Uterus (tissue), 4 donors: Measurements from ENCODE around the gene E2F8. TPM values are rescaled to one million over a fixed set of nuclear protein-coding genes. Genes with fewer than 3 reads are reported as not detected.

Experiments used
- DNase-seq, 2 donors: peaks; one replicate each; pipeline ENCODE4 v3.0.0-alpha.2; 2019 to 2020
- H3K27ac ChIP-seq, 2 donors: fragments of 200-600 bp; sonication (generic); 1 replicate in 1 of 2; 2 replicates in 1 of 2; pipeline ENCODE4 v1.5.1; 2016 to 2018
- H3K27me3 ChIP-seq, 2 donors: fragments of 200-600 bp; sonication (generic); one replicate each; pipeline ENCODE4 v1.5.1; 2018 to 2019; ENCODE audit warnings: control low read depth in 1 of 2
- H3K36me3 ChIP-seq, 2 donors: fragments of 200-600 bp; sonication (generic); one replicate each; pipeline ENCODE4 v1.5.1; 2019; ENCODE audit warnings: control low read depth in 1 of 2
- H3K4me1 ChIP-seq, 2 donors: fragments of 200-600 bp; sonication (generic); one replicate each; pipeline ENCODE4 v1.5.1; 2018 to 2019; ENCODE audit warnings: control low read depth in 1 of 2
- H3K4me3 ChIP-seq, 2 donors: fragments of 200-600 bp; sonication (generic); 1 replicate in 1 of 2; 2 replicates in 1 of 2; pipeline ENCODE4 v1.5.1; 2018 to 2019; ENCODE audit warnings: mild to moderate bottlenecking in 1 of 2
- H3K9me3 ChIP-seq, 2 donors: fragments of 200-600 bp; sonication (generic); one replicate each; pipeline ENCODE4 v1.5.1; 2019; ENCODE audit warnings: control low read depth in 1 of 2
- CTCF ChIP-seq, 4 experiments: fragments of 200-600 bp in 2 of 4; fragments of 450-650 bp in 2 of 4; sonication (generic) in 2 of 4; IDR thresholded peaks; one replicate each; pipeline ENCODE4 v1.5.1; 2016 to 2019; ENCODE audit warnings: antibody characterized with exemption in 4 of 4, mild to moderate bottlenecking in 2 of 4, moderate library complexity in 1 of 4
- POLR2A ChIP-seq, 2 donors: fragments of 450-650 bp; IDR thresholded peaks; one replicate each; pipeline ENCODE4 v1.6.1; 2016; ENCODE audit warnings: antibody characterized with exemption in 2 of 2, mild to moderate bottlenecking in 1 of 2, moderate library complexity in 1 of 2
- intact Hi-C: fragments of 100-400 bp; cut with DNase I; formaldehyde crosslinking; loops from one replicate; pipeline ENCODE4 v1.15.1; 2023; ENCODE audit warnings: low total_unique reads
- total RNA-seq, 4 donors: library from RNA; depleted of rRNA in 3 of 4; stranded (reverse); fragments of >200 nt in 3 of 4; gene quantifications; one replicate each; pipeline versions ENCODE4 v1.1.0 to v1.2.4, GENCODE V29; 2014 to 2023
- donor health status: DM: yes; HTN: yes; CAD: no.

Gene E2F8
- total RNA-seq, 4 donors from 2014 or later, result 2.4 TPM; not detected in 3

GRCh38 chr11:19232910-19233503 lies 7.7 kb downstream of the E2F8 start:
- intact Hi-C loops, result no loop called here
- Histone ChIP-seq H3K4me3 (no peak overlapping the region), H3K9me3 (no peaks in the 10 kb centered on the region), H3K36me3 (no peaks in the 10 kb centered on the region), H3K4me1 (no peaks in the 10 kb centered on the region), H3K27ac (no peak overlapping the region), H3K27me3 (no peaks in the 10 kb centered on the region)
- no peak for DNase-seq
- TF ChIP-seq CTCF (IDR thresholded peaks at IDR 0.05) (no peak), POLR2A (IDR thresholded peaks at IDR 0.05) (no peak)

GRCh38 chr11:19229671-19230070 lies 11.1 kb downstream of the E2F8 start:
- intact Hi-C loops, result no loop called here
- H3K9me3 ChIP-seq, result no peaks in the 10 kb centered on the region
- H3K4me3 ChIP-seq, result no peak overlapping the region
- no peak for DNase-seq
- no peak overlapping the region for H3K27ac ChIP-seq
- no peaks in the 10 kb centered on the region for H3K4me1 ChIP-seq
- H3K36me3 ChIP-seq, result no peaks in the 10 kb centered on the region
- no peaks in the 10 kb centered on the region for H3K27me3 ChIP-seq
- TF ChIP-seq CTCF (IDR thresholded peaks at IDR 0.05) (no peak), POLR2A (IDR thresholded peaks at IDR 0.05) (no peak)

GRCh38 chr11:19228968-19229367 lies 11.8 kb downstream of the E2F8 start:
- no peak overlapping the region for H3K27ac ChIP-seq
- intact Hi-C loops, result no loop called here
- no peak for DNase-seq
- no peaks in the 10 kb centered on the region for H3K36me3 ChIP-seq
- TF ChIP-seq POLR2A (IDR thresholded peaks at IDR 0.05), result no peak
- TF ChIP-seq CTCF (IDR thresholded peaks at IDR 0.05), result no peak
- no peaks in the 10 kb centered on the region for H3K9me3 ChIP-seq
- H3K4me3 ChIP-seq, result no peak overlapping the region
- no peaks in the 10 kb centered on the region for H3K27me3 ChIP-seq
- no peaks in the 10 kb centered on the region for H3K4me1 ChIP-seq

- intact Hi-C loops, result no loop called here
- no peaks in the 10 kb centered on the region for H3K4me1 ChIP-seq
- no peaks in the 10 kb centered on the region for H3K36me3 ChIP-seq
- H3K27ac ChIP-seq, result no peak overlapping the region
- H3K9me3 ChIP-seq, result no peaks in the 10 kb centered on the region
- TF ChIP-seq POLR2A (IDR thresholded peaks at IDR 0.05), result no peak
- TF ChIP-seq CTCF (IDR thresholded peaks at IDR 0.05), result no peak
- DNase-seq, result no peak
- H3K4me3 ChIP-seq, result no peak overlapping the region
- H3K27me3 ChIP-seq, result no peaks in the 10 kb centered on the region
These were observed 14.2 kb downstream of the E2F8 start for GRCh38 chr11:19226378-19227195.

GRCh38 chr11:19225581-19225980 lies 15.2 kb downstream of the E2F8 start:
- Histone ChIP-seq H3K36me3 (no peaks in the 10 kb centered on the region), H3K27ac (no peak overlapping the region), H3K9me3 (no peaks in the 10 kb centered on the region), H3K4me1 (no peaks in the 10 kb centered on the region), H3K4me3 (no peak overlapping the region), H3K27me3 (no peaks in the 10 kb centered on the region)
- DNase-seq, result no peak
- TF ChIP-seq POLR2A (IDR thresholded peaks at IDR 0.05) (no peak), CTCF (IDR thresholded peaks at IDR 0.05) (no peak)
- intact Hi-C loops, result no loop called here
